NCI-H226 (cell line): ENCODE data around the gene PHC1.
"Not testable (repeated sequence)": the region's sequence is repeated elsewhere in the genome, so short reads cannot be mapped to it uniquely, and the experiment has no call there.

Experiments
- DNase-seq: peaks from one replicate; pipeline ENCODE4 v3.0.0-alpha.2; 2015

The PHC1 gene

GRCh38 chr12:8914033-8914715 lies at the start of gene PHC1:
TSS of gene PHC1 (plus strand) at chr12:8914509. CDS start at chr12:8917678, 3,169 bp downstream.
- DNase-seq = peak; percentile 49

- DNase-seq = no peak
Observed at GRCh38 chr12:8866429-8866828, 47.9 kb upstream of the PHC1 start.

- no peak for DNase-seq
Observed at GRCh38 chr12:8867009-8867408, 47.3 kb upstream of the PHC1 start.

DNA sequence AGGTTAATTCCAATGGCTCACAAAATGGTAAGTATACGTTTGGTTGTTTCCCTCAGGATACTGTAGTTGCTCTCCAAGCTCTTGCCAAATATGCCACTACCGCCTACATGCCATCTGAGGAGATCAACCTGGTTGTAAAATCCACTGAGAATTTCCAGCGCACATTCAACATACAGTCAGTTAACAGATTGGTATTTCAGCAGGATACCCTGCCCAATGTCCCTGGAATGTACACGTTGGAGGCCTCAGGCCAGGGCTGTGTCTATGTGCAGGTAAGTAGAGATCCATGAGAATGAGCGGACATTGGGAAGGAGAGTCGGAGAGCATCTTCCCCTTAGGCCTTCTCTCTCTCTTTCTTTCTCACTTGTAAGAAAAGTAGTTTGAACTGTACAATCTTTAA lies 46.5 kb upstream of the PHC1 start:
- DNase-seq = no peak

DNA sequence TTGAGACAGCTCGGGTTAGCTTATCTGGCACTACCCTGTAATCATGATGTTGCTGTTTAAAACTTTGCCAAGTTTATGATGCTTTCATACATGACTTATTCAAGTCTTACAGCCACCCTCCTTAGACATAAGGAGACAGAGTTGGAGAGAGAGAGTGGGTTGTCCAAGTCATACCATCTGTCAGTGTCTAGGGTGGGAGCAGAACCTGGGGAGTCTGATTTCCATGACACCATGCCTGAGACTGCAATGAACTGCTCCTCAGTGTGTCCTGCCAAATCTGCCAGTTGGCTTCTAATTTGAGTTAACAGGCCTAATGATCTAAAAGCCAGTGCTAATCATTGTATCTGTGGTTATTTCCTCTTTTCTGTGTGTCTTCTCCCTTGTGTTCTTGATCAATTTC lies 43.7 kb upstream of the PHC1 start:
- no peak for DNase-seq

GRCh38 chr12:8871068-8871467 lies 43.2 kb upstream of the PHC1 start:
- no peak for DNase-seq

- DNase-seq = no peak
Observed at GRCh38 chr12:8876887-8877286, 37.4 kb upstream of the PHC1 start.

- DNase-seq = no peak
Observed at GRCh38 chr12:8886502-8887284, 27.6 kb upstream of the PHC1 start.

DNA sequence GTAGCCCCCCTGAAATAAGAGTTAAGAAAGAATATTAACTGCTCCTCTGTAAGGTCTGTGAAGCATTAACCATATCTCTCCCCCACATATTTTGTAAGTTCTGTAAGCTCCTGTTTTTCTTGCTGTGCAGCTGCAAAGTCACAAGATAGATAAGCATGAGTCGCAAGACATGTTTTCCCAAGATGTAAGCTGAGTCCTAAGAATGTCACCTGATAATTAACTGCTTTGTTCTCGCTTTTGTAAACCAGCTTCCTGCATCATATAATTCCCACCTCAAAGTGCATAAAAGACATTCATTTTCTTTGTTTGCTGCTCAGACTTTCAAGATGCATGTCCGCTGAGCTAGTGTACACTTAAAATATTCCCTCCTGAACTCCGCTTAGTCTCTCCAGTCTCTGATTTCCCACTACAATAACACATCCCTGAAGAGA lies 27.0 kb upstream of the PHC1 start:
- peak; percentile 30 for DNase-seq

DNA sequence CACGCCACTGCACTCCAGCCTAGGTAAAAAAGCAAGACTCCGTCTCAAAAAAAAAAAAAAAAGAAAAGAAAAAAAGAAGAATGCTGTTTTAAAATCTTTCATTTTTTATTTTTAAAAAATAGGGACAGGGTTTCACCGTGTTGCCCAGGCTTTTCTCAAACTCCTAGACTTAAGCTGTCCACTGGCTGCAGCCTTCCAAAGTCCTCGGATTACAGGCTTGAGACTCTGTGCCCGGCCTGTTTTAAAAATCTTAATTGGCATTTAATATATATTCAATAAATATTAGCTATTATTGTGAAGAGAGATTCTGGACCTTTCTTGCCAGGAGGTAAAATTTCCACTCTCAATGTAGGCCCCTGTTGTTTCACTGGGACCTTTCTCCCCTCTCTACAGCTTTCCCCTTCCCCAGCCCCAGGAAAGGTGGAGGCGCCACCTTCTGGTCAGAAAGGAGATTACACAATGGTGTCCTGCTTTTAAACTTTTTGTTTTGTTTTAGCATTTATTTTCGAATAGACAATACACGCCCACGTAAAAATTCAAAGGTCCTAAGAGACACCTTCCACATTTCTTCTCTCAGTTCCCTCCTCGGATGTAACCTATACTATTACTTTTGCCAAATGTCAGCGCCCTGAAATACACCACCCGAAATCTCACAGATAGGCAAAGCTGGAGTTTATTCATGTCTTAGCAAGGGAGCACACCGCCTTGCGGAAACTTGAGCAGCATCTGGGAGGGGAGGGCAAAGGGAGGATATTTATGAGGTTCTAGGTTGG lies 23.8 kb upstream of the PHC1 start:
- no peak for DNase-seq

- no peak for DNase-seq
Observed at GRCh38 chr12:8891976-8892375, 22.3 kb upstream of the PHC1 start.

- DNase-seq = no peak
Observed at GRCh38 chr12:8894378-8894777, 19.9 kb upstream of the PHC1 start.

DNA sequence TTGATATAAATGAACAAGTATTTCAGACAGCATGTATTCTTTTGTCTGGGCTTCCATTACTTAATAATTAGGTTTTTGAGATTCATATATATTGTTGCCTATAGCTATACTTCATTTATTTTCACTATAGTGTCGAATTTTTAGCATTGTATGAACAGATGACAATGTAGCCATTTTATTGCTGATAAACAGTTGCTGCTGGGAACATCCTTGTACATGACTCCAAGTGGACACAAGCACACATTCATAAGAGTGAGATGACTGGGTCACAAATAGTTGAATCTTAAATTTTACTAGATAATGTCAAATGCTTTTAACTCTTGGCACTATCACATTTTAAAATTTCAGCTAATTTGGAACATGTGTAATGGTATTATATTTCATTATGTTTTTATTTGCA lies 19.3 kb upstream of the PHC1 start:
- no peak for DNase-seq

GRCh38 chr12:8897081-8897480 lies 17.2 kb upstream of the PHC1 start:
- DNase-seq = no peak

- DNase-seq = no peak
Observed at GRCh38 chr12:8899830-8900229, 14.5 kb upstream of the PHC1 start.

- not testable (repeated sequence) for DNase-seq
Observed at GRCh38 chr12:8902703-8903102, 11.6 kb upstream of the PHC1 start.

- no peak for DNase-seq
Observed at GRCh38 chr12:8903646-8904045, 10.7 kb upstream of the PHC1 start.

GRCh38 chr12:8904665-8905064 lies 9.6 kb upstream of the PHC1 start:
- no peak for DNase-seq

GRCh38 chr12:8905546-8905945 lies 8.8 kb upstream of the PHC1 start:
- no peak for DNase-seq

DNA sequence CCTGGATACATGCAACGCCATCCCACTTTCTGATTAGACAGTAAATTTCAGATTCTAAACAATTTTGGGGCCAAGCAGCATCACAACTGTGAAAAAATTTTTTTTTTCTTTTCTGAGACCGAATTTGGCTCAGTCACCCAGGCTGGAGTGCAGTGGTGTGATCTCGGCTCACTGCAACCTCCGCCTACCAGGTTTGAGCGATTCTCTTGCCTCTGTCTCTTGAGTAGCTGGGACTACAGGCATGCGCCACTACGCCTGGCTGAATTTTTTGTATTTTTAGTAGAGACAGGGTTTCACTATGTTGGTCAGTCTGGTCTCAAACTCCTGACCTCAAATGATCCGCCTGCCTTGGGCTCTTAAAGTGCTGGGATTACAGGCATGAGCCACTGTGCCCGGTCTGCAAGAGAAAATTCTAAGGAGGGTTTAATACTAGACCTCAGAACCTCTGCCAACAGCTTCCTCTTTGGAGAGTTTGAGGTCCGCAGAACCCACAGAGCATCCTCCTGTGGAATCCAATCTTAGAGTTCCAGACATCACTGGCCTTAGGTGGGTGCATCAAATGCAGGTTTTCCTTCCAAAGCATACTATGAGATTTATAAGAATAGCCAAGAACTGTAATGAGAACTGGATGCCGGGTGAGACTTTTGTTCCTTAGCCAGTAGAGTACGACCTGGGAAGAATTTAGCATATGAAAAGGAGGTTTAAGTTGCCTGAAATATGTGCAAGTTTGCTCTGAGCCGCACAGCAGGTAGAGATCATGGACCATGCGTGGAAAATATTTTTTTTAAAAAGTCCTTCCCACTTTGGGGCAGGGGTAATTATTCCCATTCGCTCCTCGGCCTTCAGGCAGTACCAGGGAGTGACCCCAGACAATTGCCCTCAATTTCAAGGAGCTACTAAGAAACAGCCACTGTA lies 7.8 kb upstream of the PHC1 start:
- DNase-seq = no peak

DNA sequence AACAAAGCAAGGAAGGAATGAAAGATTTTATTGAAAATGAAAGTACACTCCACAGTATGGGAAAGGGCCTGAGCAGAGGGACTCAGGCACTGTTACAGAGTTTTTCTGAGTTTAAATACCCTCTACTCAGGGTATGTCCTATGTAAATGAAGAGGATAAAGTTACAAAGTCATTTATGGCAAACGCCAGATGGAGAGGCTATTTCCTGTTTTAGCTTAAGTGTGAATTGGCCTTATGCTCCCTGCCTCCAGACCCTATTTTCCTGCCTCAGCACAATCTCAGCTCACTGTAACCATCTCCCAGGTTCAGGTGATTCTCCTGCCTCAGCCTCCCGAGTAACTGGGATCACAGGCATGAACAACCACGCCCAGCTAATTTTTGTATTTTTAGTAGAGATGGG lies 6.8 kb upstream of the PHC1 start:
- no peak for DNase-seq

- no peak for DNase-seq
Observed at GRCh38 chr12:8909752-8910151, 4.6 kb upstream of the PHC1 start.
